Inferior parietal cortex (tissue), 1 donor: ENCODE results near the gene AHI1.
A peak's percentile ranks its signal among the peaks of the same experiment; 100 is the strongest.

Experiments
- DNase-seq: peaks from one replicate; pipeline ENCODE4 v3.0.0-alpha.2; 2016; ENCODE audit errors: extremely low spot score

Gene AHI1

DNA sequence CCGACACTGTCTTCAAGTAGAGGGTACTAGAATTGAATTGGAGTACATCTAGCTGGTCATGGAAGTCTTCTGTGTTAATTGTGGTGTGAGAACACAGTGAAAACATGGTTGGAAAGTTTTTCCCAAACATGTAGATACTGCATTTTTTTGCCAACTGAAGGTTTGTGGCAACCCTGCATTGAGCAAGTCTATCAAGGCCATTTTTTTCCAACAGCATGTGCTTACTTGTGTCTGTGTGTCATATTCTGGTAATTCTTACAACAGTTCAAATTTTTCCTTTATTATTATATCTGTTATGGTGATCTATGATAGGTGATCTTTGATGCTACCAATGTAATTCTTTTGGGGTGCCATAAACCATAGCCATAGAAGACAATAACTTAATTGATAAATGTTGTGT lies 169.4 kb downstream of the AHI1 start:
- DNase-seq: no peak

DNA sequence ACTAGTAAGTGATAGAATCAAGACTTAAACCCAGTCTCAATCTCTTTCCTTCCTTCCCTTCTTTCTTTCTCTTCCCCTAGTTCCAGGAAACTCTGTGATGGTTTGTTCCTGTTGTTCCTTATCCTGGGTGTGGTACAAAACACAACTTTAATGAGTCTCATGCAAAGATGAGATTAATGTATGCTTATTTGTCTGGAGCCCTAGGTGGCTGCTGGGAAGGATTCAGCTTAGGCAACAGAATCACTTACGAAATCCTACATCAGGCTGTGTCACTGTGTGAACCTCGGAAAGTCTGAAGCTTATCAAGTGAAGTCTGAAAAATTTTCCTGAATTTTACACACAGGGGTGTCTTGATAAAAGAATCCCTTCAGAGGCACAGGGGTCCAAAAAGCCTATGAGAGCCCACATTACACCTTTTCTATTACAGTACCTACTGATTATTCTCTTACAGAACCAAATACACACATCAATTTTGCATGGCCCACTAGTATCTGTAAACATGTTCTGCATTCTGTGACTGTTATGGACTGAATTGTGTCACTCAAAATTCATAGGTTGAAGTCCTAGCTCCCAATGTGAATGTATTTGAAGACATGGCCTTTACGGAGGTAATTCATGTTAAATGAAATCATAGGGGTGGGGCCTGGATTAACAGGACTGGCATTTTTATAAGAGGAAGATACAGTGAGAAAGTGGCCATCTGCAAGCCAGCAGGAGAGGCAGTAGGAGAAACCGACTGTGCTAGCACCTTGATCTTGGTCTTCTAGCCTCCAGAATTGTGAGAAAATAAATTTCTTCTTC lies 171.7 kb downstream of the AHI1 start:
- no peak for DNase-seq

DNA sequence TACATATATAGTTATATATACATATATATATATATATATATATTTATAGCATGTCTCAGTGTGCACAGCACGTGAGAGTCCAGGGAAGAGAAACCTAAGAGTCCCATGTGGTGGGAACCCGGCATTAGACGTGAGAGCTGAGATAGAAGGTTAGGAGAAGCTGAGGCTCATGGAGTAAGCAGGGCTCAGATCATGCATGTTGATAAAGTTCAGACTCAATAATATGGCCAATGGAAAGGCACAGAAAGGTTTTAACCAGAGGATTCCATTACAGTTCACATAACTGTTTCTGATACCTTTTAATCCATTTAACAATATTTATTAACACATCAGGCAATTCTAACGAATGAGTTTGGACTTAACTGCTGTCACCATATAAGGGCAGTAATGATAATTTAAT lies 173.0 kb downstream of the AHI1 start:
- no peak for DNase-seq

DNA sequence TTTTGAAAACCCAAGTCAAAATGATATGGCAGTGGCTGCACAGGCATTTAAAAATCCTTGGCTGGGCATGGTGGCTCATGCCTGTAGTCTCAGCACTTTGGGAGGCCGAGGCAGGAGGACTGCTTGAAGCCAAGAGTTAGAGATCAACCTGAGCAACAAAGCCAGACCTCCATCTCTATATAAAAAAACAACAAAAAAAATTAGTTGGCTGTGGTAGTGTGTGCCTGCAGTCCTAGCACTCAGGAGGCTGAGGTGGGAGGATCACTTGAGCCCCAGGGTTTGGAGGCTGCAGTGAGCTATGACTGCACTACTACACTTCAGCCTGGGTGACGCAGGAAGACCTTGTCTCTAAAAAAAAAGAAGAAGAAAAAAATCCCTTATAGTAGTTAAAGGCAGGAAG lies 173.6 kb downstream of the AHI1 start:
- DNase-seq: no peak

DNA sequence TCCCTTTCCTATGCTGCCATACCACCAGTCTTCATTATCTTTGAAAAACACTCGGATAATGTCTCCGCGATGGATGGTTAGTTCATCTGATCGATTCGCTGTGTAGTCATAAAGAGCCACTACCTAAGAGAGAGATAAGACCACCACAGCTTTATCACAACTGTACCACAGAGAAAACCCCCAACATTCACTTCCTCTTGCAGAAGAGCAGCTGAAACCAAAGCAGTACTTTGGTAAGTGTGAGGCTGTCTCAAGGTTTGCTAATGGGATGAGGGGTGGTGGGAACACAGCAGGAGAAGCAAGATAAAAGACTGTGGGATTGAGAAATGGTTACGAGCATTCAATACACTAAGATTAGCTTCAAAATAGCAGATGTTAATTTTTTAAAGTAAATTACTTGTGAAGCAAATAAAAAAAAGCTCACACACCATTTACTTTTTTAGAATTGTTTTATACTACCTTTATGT lies 174.3 kb downstream of the AHI1 start:
- peak; percentile 60 for DNase-seq

DNA sequence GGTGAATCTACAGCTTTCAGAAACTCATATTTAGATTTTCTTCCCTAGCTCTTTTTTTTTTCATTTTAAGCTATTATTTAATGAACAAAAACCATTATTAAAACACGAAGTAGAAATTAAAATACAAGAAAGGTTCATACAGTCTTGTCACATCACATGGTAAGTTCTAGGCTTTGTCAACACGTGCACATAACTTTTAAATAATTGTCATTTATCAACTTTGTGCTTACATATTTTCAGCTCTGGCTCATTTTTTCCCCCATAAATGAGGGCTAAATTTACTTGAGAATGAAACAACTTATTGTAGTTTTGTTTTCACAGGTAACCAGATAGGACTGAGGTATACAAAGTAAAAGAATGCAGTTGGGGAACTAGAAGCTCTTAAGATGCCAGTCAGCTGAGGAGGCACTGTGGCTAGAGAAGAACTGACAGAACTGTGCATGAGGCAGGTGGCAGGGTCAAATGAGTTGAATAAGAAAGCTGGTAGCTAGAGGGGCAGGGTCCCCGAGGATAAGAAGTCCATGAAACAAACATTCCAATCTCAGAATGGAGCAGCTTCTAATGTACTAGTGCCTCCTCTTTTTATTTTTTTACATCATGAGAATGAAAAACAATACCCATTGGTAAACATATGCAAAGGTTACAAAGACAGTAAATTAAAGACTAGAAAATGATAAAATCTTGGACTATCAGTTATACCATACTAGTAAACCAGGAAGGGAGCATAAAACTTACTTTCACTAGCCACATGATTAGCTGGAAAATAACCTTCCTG lies 174.9 kb downstream of the AHI1 start:
- no peak for DNase-seq

DNA sequence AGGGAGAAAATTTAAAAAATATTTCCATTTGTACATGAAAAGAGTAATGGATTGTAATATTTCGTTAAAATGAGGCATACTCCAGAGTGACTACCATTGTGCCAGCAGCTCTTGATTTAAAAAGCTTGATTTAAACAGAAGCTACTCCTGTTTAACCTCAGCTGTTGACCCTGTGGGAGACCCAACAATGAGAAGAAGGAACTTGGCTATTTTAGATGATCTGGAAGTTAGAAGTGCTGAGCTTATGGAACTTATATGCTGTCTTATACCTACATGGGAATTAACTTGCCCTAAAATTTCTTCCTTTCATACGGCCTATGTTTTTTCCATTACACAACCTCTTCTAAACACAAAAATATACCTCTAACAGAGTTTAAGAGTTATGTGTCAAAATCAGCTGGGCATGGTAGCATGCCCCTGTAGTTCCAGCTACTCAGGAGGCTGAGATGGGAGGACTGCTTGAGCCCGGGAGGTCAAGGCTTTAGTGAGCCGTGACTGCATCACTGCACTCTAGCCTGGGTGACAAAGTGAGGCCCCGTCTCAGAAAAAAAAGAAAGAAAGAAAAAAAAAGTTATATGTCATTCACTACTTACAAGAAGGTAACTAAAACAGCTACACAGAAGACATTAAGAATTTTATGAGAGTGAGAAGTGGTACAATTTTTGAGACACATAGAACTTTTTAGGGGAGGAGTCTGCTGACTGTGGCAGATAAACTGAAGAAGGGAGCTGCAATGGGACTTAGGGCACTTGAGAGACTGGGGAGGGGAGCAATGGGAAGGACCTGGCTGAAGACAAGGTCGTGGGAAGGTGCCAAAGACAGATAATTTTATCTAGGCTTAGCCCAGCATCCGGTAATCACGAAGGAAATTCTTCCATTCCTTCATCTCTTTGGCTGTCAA lies 176.6 kb downstream of the AHI1 start:
- DNase-seq: peak; percentile 25

DNA sequence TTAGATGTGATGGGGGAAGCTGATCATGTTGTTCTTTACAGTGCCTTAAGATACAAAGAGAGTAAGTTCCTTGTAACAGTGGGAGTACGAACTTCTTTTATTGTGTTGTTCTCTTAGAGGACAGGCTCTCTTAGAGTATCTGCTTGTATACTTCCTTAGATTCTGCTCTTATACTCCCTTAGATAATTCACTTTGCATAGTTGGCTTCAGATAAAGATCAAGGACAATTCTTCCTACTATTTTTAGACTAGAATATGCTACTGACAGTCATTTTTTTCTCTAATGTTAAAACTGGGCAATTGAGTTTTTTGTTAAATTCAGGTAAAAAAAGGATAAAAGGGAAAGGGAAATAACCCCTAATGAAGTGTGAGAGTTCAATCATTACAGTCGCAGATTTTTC lies 177.7 kb downstream of the AHI1 start:
- DNase-seq: no peak

DNA sequence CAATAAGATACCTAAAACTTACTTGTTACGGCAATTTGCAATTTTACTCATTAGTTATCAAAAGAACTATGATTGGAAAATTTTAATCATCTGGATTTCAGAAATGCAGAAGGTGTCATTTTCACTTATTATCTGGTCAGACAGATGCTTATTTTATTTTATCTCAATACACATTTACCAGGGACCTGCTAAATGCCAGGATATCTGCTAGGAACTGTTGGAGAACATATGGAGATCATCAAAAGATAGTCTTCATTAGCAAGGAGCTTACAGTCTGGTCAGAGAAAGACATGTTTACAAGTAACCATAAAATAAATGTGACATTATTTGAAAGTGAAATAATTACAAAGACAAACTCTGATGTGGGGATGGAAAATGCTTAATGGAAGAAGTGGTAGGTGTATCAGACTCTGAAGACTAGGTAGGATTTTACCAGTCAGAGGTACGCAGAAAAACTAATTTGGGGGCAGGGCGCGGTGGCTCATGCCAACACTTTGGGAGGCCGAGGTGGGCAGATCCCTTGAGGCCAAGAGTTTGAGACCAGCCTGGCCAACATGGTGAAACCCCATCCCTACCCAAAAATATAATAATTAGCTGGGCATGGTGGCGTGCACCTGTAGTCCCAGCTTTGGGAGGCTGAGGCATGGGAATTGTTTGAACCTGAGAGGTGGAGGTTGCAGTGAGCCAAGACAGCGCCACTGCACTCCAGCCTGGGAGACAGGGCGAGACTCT lies 178.6 kb downstream of the AHI1 start:
- DNase-seq: no peak

DNA sequence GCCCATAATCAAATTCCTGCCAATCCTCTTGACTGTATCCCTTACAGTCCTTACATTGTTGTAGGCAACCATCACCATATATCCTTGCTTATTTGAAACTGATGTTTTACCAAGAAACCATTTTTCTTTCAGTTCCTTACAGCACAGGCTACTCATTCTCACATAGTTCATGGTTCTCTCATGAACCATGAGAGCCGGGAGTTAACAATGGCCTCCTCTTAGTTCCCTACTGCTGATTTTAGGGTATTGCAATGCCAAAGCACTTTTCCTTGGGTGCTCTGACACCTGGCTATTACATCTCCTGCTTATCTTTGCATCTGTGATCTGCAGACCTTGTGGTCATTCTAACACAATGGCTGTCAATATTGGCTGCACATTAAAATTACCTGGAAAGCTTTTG lies 183.0 kb downstream of the AHI1 start:
- no peak for DNase-seq

DNA sequence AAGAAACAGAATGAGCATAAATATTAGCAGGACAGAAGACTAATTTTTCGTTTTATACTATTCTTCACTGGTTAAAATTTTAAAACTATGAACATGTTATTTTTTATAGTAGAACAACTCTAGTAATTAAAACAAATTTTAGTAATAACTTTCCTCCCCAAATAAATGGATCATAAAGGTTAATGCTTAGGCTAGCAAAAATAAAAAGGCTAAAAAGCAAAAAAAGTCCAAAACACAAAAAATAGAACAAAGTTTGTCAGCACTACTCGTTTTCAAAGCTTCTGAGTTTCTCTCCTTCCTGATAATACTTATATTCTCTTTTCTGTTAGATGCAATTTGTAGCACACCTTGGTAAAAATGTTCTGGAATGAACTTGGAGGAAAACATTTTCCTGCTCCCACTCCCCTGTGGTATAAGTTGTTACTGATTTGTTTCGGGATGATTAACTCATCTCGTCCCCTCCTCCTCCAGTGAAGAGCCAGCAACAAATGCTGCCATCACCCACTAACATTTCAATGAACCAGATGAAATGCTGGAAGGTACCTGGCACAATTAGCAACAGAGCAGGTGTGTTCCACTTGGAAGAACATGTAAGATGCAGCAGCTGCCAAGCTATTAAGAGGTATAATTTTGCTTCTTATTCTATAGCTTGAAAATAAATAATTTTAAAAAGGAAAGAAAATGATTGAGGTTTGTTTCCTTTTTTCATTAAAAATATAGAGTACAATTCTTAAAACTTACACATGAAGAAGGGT lies 185.9 kb downstream of the AHI1 start:
- DNase-seq: no peak

DNA sequence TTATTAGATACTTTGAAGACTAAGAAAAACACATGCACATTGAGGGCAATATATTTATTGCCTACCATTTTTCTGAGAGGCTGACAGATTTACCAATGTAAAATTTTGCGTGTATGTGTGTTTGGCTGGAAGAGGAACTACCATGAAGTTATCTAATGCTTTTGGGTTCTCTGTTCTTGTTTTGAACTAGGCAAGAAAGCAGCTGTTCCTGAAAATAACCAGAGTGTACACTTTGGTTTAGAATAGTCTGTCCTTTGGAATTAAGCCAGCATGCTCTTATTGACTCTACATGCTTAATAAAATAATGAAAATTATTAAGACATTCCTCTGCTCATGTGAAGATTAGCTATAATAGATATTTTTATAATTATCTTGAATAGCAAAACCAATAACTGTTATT lies 187.2 kb downstream of the AHI1 start:
- no peak for DNase-seq

DNA sequence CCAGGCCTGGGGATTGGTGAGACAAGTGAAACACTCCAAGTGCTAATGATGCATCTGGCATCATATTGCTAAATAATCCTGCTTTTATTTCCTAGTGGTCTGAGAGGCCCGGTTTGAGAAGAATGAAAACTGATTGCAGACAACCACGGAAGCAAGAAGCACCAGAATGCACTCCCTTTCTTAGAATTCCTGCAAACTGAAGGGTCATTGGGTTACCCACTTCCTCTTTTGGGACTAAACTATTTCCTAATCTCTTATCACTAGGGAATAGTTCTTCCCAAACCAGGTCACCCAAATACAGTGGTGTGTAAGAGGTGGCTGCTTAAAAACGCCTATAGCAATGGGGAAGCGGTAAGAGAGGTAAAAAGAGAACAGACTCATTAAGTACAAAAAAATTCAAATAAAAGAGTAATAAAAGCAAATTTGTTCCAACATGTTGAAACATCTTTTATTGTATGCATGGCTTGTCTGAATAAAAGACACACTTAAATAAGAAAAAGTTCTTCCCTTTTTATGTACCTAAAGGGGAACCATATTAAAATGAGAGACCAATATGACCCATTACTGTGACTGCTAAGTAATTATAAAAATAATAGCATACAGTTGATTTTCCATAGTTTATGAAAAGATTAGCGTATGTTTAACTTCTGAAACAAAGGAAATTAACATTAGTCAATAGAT lies 190.7 kb downstream of the AHI1 start:
- DNase-seq: peak; percentile 24

DNA sequence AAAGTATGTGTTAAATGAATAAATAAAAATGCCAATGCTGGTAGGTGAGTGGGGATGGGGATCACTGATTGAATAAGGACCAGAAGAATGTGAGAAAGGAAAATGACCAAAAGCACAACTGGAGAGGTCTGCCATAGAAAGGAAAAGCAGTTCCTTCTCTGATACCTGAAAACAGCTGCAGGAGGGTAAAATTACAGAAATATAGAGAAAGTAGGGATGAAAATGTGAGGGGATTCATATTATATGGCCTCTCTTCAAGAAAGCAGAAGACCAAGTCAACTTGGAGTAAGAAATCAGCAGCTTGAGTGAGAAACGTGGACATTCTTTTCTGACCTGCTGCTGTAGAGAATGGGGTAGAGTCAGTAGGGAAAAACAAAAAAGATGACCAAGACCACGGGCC lies 191.4 kb downstream of the AHI1 start:
- DNase-seq: no peak

DNA sequence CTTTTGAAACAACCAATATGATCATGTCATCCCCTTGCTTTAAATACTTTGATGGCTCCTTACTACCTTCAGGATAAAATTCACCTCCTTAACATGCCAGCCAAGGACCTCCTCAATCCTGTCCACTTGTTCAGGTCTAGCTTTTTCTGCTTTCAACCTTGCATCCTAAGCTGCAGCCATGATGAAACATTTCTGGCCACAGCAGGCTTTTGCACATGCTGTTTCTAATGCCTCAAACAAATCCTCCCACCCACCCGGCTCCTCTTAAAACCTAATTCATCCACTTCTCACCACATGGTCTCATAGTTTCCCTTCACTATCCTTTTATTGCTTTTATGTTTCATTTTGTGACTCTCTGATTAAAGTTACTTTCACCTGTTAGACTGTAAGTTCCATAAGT lies 191.9 kb downstream of the AHI1 start:
- DNase-seq: no peak

DNA sequence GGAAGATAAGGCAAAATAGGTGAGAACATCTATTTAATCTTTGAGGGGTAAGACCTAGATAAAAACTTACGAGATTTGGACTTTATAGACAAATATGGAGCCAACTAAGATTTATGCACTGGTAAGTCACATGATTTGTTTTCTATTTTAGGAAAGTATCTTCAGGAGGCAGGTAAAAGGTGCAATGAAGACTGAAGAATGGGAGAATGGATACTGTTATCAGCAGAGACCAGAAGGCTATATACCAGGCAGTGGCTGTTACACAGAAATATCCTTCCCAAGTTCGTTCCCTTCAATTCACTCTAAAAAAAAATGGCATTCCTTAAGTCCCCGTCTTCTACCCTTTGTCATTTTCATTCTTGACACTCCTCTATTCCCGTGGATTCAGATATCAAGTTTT lies 192.7 kb downstream of the AHI1 start:
- no peak for DNase-seq

DNA sequence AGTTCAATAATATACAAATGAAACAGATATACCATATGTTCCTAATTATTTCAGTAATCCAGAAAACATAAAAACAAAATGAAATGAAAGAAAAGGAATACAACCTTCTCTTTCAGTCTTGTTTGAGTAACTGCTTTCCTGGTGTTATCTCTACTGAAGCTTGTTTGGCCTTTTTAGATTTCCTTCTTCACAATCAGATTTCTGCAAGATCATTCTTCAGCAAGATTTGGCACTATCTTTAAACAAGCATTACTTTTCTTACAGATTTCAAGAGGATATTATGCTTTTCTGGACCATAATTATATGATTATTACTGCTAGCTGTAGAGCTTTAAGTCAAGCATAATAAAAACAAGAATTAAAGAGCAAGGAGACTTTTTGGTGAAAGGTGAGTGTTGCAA lies 196.2 kb downstream of the AHI1 start:
- no peak for DNase-seq

DNA sequence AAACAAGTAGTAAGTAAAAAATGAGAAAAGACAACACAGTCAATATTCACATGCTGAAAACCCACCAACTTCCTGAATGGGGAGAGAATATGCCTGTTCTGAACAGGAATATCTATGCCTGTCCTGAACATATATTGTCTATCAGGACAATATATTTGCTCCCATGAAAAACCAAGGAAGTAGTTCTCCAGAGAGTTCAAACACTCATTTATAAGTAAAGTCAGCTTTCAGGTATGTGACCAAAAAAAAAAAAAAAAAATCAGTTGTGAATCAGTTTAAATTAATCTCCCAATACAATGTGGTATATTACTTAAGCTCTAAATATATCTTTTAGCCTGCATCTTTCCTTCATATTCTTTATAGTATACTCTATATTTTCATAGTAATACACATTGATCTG lies 197.0 kb downstream of the AHI1 start:
- no peak for DNase-seq

DNA sequence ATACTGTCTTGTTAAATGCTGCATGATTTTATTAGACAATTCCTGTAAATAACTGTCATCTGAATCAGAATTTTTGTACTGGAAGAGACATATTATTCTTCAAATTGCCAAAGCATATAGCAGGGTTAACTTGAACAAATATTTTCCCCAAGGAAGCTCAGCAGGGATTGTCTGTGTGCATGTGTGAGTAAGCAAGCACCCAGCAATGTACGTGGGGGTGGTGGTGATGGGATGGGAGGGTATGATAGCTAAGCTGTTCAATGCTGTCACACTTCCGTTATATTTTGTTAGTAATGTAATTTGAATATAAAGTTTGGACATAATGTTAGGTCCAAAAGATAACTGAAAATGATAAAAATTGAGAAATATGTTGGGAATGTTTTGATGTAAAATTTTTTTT lies 198.3 kb downstream of the AHI1 start:
- DNase-seq: no peak

DNA sequence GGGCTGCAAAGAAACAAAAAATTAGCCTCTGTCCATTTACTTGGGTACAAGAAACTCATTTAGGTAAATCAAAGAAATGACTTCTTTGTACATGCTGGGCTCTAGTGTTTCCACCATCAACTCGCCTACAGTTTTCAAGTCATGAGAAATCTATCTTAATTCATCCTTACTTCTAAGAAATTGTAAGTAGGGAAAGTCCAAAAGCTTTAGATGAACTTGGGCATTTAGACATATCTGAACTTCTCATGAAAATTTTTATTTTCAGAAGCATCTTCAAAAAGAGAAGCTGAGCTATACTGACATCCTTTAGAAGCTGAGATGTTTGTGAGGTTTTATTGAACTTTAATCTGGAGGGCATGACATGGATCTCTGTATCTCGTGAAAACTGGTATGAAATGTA lies 199.1 kb downstream of the AHI1 start:
- DNase-seq: no peak
